Measurements from ENCODE around the gene HAPLN1. TPM values are rescaled to one million over a fixed set of nuclear protein-coding genes. Genes with fewer than 3 reads are reported as not detected.

HAPLN1 gene
- total RNA-seq, 6 experiments from 2014 or later: 10.2 to 118 (median 112) TPM

DNA sequence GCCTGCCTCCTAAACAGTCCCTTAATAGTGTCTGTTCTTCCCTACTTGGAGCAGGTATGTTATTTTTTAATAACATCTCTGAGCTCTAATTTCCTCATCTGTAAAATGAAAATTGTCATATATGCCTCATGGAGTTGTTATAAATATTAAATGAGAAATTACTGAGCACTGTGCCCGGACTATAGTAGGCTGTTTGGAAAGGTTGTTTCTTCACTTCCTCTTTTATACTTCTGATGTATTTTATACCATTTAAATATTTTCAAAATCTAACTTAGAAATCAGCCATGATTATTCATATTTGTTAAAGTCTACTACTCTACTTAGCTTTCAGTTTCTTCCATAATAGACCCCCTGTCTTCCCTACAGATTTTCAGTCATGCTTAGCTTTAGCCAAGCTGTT, 30.5 kb upstream of the HAPLN1 start:
- peaks cover 33% of the 10 kb centered on the region for H3K9me3 Mint-ChIP-seq
- H3K4me3 Mint-ChIP-seq: no peak overlapping the region
- peaks cover 5% of the 10 kb centered on the region; the same call in 1 of the 2 replicates for H3K36me3 Mint-ChIP-seq (ENCODE audit: low read depth)
- H3K27ac Mint-ChIP-seq: no peak overlapping the region
- DNase-seq: no peak
- no peaks in the 10 kb centered on the region; the same call in 1 of the 2 replicates for H3K27me3 Mint-ChIP-seq (ENCODE audit: insufficient read depth)
- TF ChIP-seq, protein P1, sequence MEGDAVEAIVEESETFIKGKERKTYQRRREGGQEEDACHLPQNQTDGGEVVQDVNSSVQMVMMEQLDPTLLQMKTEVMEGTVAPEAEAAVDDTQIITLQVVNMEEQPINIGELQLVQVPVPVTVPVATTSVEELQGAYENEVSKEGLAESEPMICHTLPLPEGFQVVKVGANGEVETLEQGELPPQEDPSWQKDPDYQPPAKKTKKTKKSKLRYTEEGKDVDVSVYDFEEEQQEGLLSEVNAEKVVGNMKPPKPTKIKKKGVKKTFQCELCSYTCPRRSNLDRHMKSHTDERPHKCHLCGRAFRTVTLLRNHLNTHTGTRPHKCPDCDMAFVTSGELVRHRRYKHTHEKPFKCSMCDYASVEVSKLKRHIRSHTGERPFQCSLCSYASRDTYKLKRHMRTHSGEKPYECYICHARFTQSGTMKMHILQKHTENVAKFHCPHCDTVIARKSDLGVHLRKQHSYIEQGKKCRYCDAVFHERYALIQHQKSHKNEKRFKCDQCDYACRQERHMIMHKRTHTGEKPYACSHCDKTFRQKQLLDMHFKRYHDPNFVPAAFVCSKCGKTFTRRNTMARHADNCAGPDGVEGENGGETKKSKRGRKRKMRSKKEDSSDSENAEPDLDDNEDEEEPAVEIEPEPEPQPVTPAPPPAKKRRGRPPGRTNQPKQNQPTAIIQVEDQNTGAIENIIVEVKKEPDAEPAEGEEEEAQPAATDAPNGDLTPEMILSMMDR (IDR thresholded peaks at IDR 0.05): no peak
- H3K4me1 Mint-ChIP-seq (ENCODE audit: low read depth): no peaks in the 10 kb centered on the region; the same call in 1 of the 2 replicates

DNA sequence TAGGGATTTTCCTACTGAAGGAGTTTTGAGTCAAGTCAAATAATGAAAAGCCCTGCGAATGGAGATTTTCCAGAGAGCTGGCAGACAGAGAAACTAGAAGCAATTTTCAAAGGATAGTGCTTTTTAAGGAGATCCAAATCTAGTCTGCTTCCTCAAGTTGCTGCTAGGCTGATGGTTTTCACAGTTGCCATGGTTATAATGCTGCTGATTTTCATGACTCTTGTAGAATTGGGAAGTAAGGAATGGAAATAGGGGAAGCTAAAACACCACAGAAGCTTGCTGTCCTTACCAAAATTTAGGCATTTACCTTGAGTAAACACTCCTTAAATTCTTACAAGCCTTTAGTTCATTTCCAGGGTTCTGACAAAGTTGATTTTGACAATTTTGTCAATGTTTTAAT, 30.1 kb upstream of the HAPLN1 start:
- no peaks in the 10 kb centered on the region; the same call in 1 of the 2 replicates for H3K27me3 Mint-ChIP-seq (ENCODE audit: insufficient read depth)
- no peak overlapping the region for H3K27ac Mint-ChIP-seq
- H3K9me3 Mint-ChIP-seq: peaks cover 30% of the 10 kb centered on the region
- TF ChIP-seq, protein P1 (IDR thresholded peaks at IDR 0.05): no peak
- no peaks in the 10 kb centered on the region; the same call in 1 of the 2 replicates for H3K4me1 Mint-ChIP-seq (ENCODE audit: low read depth)
- no peak for DNase-seq
- no peak overlapping the region for H3K4me3 Mint-ChIP-seq
- peaks cover 5% of the 10 kb centered on the region; the same call in 1 of the 2 replicates for H3K36me3 Mint-ChIP-seq (ENCODE audit: low read depth)

DNA sequence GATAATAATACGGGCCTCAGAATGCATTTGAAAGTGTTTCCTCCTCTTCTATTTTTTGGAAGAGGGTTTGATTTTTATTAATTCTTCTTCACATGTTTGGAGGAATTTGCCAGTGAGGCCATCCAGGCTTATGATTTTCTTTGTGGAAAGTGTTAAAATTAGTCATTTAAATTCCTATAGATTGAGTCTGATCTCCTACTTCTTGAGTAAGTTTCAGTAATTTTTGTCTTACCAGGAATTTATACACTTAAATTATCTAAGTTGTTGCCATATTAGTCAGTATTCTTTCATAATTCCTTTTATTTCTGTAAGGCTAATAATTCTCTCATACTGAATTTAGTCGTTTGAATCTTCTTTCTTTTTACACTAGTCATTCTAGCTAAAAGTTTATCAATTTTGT, 25.2 kb upstream of the HAPLN1 start:
- Mint-ChIP-seq H3K4me3 (no peak overlapping the region), H3K9me3 (peaks cover 23% of the 10 kb centered on the region), H3K4me1 (ENCODE audit: low read depth) (peaks cover 10% of the 10 kb centered on the region; the same call in 1 of the 2 replicates), H3K27ac (no peak overlapping the region), H3K36me3 (ENCODE audit: low read depth) (peaks cover 5% of the 10 kb centered on the region; the same call in 1 of the 2 replicates), H3K27me3 (ENCODE audit: insufficient read depth) (no peaks in the 10 kb centered on the region; the same call in 1 of the 2 replicates)
- TF ChIP-seq, protein P1 (IDR thresholded peaks at IDR 0.05): no peak
- no peak for DNase-seq

DNA sequence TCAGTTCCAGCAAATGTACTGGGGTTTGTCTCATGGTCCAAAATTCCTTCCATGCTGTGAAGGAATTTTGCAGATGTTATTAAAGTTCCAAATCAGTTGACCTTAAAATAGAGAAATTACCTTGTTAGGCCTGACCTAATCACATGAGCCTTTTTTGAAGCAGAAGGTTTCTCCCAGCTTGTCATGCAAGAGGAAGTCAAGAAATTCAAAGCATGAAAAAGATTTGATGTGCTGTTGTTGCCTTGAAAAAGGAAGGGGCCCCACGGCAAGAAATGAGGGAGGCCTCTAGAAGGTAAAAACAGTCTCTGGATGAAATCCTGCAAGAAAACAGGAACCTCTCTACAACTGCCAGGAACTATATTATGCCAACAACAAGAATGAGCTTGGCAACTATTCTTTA, 24.2 kb upstream of the HAPLN1 start:
- Mint-ChIP-seq H3K4me1 (ENCODE audit: low read depth) (peaks cover 10% of the 10 kb centered on the region; the same call in 1 of the 2 replicates), H3K9me3 (peaks cover 17% of the 10 kb centered on the region), H3K36me3 (ENCODE audit: low read depth) (peaks cover 5% of the 10 kb centered on the region; the same call in 1 of the 2 replicates), H3K27ac (no peak overlapping the region), H3K4me3 (no peak overlapping the region), H3K27me3 (ENCODE audit: insufficient read depth) (no peaks in the 10 kb centered on the region; the same call in 1 of the 2 replicates)
- TF ChIP-seq, protein P1 (IDR thresholded peaks at IDR 0.05): no peak
- DNase-seq: no peak

DNA sequence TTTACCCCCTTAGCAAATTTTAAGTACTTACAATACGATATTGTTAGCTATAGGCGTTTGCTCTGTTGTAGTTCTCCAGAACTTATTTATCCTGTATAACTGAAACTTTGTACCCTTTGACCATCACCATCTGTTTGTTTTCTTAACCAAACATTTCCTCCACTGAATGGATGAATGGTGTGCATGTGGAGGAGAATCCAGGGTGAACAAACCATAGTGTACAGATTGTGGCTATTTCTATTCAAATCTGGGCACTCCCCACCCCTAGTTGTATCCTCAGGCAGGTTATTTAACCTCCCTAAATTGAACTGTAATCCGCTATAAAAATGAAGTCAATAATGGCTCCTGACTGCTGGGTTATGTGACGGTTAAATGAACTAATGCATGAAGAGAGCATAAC, 21.4 kb upstream of the HAPLN1 start:
- Mint-ChIP-seq H3K4me3 (no peak overlapping the region), H3K9me3 (peaks cover 5% of the 10 kb centered on the region; the same call in 1 of the 2 replicates), H3K4me1 (ENCODE audit: low read depth) (peaks cover 10% of the 10 kb centered on the region; the same call in 1 of the 2 replicates), H3K27ac (no peak overlapping the region), H3K36me3 (ENCODE audit: low read depth) (no peaks in the 10 kb centered on the region), H3K27me3 (ENCODE audit: insufficient read depth) (no peaks in the 10 kb centered on the region)
- TF ChIP-seq, protein P1 (IDR thresholded peaks at IDR 0.05): no peak
- DNase-seq: no peak

Measured in HFFc6 (cell line).